Astrocyte (in vitro differentiated cells and primary cell): ENCODE results near the gene SIK3.

ENCODE experiments used
- EZH2 ChIP-seq: IDR thresholded peaks from 2 replicates; pipeline ENCODE4 v1.6.1; 2012; ENCODE audit warnings: mild to moderate bottlenecking, low read length, inconsistent platforms; ENCODE audit not compliant: insufficient read depth
- TF ChIP-seq, protein P1 (sequence below): IDR thresholded peaks from 2 replicates; pipeline ENCODE4 v1.5.1; 2011; ENCODE audit warnings: low read depth, mild to moderate bottlenecking, inconsistent platforms, low read length, moderate library complexity; ENCODE audit not compliant: insufficient read depth

DNA sequence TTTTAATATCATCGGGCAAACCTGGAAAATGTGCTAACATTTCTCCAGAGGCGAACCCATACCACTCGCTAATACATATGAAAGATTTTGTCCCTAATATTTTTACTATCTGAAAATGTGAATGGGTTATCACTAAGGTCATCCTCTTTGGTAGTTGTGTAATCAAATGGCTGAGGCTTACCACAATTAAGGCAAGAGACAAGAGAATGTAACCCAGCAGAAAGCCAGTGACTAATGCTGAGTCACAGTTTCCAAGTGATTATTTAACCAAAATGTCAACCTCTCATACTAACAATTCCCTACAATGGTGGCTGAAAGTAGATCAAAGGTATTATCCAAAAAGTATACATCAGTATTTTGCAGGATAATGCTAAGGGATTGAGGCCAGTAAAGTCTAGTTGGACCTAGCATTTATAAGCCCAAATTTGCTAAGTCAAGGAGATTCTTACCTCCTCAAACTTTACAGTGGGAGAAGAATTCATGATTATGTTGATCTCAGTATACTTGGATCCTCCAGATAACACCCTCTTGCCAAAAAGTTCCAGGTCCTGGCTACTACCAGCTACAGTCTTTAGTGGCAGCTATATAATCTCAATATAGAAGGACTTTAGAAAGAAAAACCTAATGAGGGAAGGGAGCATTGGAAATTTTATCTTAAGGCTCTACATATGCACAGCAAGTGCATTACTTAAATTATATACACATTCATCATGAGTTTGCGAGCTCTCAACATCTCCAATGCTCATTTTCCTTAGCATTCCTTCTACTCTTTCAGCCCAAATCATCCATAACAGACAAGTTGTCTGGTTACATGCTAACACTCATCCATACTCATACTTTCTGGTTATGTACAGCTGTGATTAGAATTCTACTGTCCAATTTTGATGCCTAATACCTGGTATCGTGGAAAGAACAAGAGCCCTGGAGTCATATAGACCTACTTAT is 25.4 kb downstream of the SIK3 start:
- TF ChIP-seq, protein P1, sequence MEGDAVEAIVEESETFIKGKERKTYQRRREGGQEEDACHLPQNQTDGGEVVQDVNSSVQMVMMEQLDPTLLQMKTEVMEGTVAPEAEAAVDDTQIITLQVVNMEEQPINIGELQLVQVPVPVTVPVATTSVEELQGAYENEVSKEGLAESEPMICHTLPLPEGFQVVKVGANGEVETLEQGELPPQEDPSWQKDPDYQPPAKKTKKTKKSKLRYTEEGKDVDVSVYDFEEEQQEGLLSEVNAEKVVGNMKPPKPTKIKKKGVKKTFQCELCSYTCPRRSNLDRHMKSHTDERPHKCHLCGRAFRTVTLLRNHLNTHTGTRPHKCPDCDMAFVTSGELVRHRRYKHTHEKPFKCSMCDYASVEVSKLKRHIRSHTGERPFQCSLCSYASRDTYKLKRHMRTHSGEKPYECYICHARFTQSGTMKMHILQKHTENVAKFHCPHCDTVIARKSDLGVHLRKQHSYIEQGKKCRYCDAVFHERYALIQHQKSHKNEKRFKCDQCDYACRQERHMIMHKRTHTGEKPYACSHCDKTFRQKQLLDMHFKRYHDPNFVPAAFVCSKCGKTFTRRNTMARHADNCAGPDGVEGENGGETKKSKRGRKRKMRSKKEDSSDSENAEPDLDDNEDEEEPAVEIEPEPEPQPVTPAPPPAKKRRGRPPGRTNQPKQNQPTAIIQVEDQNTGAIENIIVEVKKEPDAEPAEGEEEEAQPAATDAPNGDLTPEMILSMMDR, result no peak
- no peak for TF ChIP-seq EZH2
